Adrenal gland (tissue), 12 donors: ENCODE results near the gene PEF1. TPM values are rescaled to one million over a fixed set of nuclear protein-coding genes. Genes with fewer than 3 reads are reported as not detected.

ENCODE experiments used
- DNase-seq, 7 donors: peaks; one replicate each; pipeline ENCODE4 v3.0.0-alpha.2; 2019 to 2020
- H3K27ac ChIP-seq, 5 donors: fragments of 200-600 bp; sonication (generic) in 4 of 5; 1 replicate in 3 of 5; 2 replicates in 2 of 5; pipeline versions ENCODE4 v1.5.1 to v1.8.0; 2016 to 2020; ENCODE audit warnings: mild to moderate bottlenecking in 1 of 5
- H3K27me3 ChIP-seq: fragments of 200-600 bp; 2 replicates; pipeline ENCODE4 v1.8.0; 2021
- H3K36me3 ChIP-seq, 2 donors: fragments of 200-600 bp; replicated peaks in 1 of 2; 1 replicate in 1 of 2; 2 replicates in 1 of 2; pipeline versions ENCODE4 v1.5.1 to v1.8.0; 2018 to 2022
- H3K4me1 ChIP-seq, 2 donors: fragments of 200-600 bp; replicated peaks in 1 of 2; 1 replicate in 1 of 2; 2 replicates in 1 of 2; pipeline versions ENCODE4 v1.5.1 to v1.8.0; 2018 to 2021
- H3K4me3 ChIP-seq, 4 donors: fragments of 200-600 bp; sonication (generic) in 3 of 4; one replicate each; pipeline ENCODE4 v1.5.1; 2016 to 2018
- H3K9me3 ChIP-seq, 3 donors: fragments of 200-600 bp; sonication (generic) in 1 of 3; replicated peaks in 1 of 3; 1 replicate in 2 of 3; 2 replicates in 1 of 3; pipeline versions ENCODE4 v1.5.1 to v1.8.0; 2016 to 2021
- CTCF ChIP-seq, 6 experiments: fragments of 450-650 bp in 4 of 6; fragments of 200-600 bp in 2 of 6; sonication (generic) in 1 of 6; IDR thresholded peaks; 1 replicate in 5 of 6; 2 replicates in 1 of 6; pipeline versions ENCODE4 v1.5.1 to v1.8.0; 2016 to 2021; ENCODE audit warnings: antibody characterized with exemption in 6 of 6, mild to moderate bottlenecking in 2 of 6, moderate library complexity in 1 of 6
- POLR2A ChIP-seq, 2 donors: fragments of 450-650 bp; IDR thresholded peaks; one replicate each; pipeline ENCODE4 v1.6.1; 2017; ENCODE audit warnings: antibody characterized with exemption in 2 of 2, mild to moderate bottlenecking in 2 of 2, moderate library complexity in 1 of 2
- WGBS, 4 donors: extraction: QIAGEN DNeasy Blood & Tissue Kit in 2 of 4; methylation state at CpG; one replicate each; pipeline versions ENCODE4 v1.1.5 to v1.1.7; 2013 to 2017; 5-methylcytosine and 5-hydroxymethylcytosine counted together
- intact Hi-C, 2 donors: fragments of 100-400 bp; cut with DNase I; formaldehyde crosslinking; loops; one replicate each; pipeline versions ENCODE4 v1.14.1 to v1.15.0; 2022 to 2023
- polyA plus RNA-seq, 3 donors: library from polyadenylated mRNA; stranded (reverse); fragments of 200-250 nt in 2 of 3; fragments of 350-450 nt in 1 of 3; fragmentation: Illumina TruSeq in 1 of 3; extraction: RNeasy Lipid Tissue Mini Kit (QIAGEN cat#74804) in 1 of 3; gene quantifications; one replicate each; pipeline ENCODE4 v1.2.3, GENCODE V29; 2013 to 2014
- total RNA-seq, 9 donors: library from RNA; depleted of rRNA in 4 of 9; stranded (reverse); fragments of >200 nt in 4 of 9; fragments of 120-200 nt in 1 of 9; fragmentation: NEBNext Ultra II Directional in 1 of 9; extraction: Animal tissue kit (Norgen Biotek cat#: 25700) in 1 of 9; gene quantifications; one replicate each; pipeline versions ENCODE4 v1.1.0 to v1.2.4, GENCODE V29; 2013 to 2023
- donor health status: healthy with polysubstance abuse.
- donor health status: Bipolar disorder and iron deficiency.
- donor health status: DM: yes; HTN: yes; CAD: no.
- donor health status: DM: no; HTN: no; CAD: no.
- donor health status: DM: no; HTN: no; CAD: no.
- donor health status: DM: yes; HTN: yes; CAD: no.

The PEF1 gene
- total and polyA plus RNA-seq, 12 donors: 58.2 to 132 (median 86.2) TPM

- no peaks in the 10 kb centered on the region for H3K9me3 ChIP-seq
- H3K4me3 ChIP-seq: no peak overlapping the region
- no peak overlapping the region for H3K27ac ChIP-seq
- no peaks in the 10 kb centered on the region for H3K36me3 ChIP-seq
- no peaks in the 10 kb centered on the region for H3K27me3 ChIP-seq
- no peak for DNase-seq
- no peak for TF ChIP-seq CTCF (IDR thresholded peaks at IDR 0.05)
- no peak for TF ChIP-seq POLR2A (IDR thresholded peaks at IDR 0.05)
- intact Hi-C loops: loop anchor here (5.0 to 10.0 kb wide), 3 partner anchors 53 to 303 kb away; no protein-coding TSS in a partner anchor
- 84 to 88% (median 86%) methylated on average over 6 of the region's 6 CpGs for WGBS, 4 donors
- H3K4me1 ChIP-seq: no peaks in the 10 kb centered on the region
Measured at GRCh38 chr1:31661856-31662255, 17.2 kb upstream of the PEF1 start.

GRCh38 chr1:31660871-31661455 is 16.3 kb upstream of the PEF1 start:
- Histone ChIP-seq H3K27ac (no peak overlapping the region), H3K36me3 (no peaks in the 10 kb centered on the region), H3K27me3 (no peaks in the 10 kb centered on the region), H3K9me3 (no peaks in the 10 kb centered on the region), H3K4me3 (no peak overlapping the region), H3K4me1 (no peaks in the 10 kb centered on the region)
- no peak for TF ChIP-seq POLR2A (IDR thresholded peaks at IDR 0.05)
- no peak for TF ChIP-seq CTCF (IDR thresholded peaks at IDR 0.05)
- intact Hi-C loops: loop anchor here (5.0 to 10.0 kb wide), 3 partner anchors 54 to 304 kb away; no protein-coding TSS in a partner anchor
- WGBS, 4 donors: 92 to 100% (median 94%) methylated on average over 2 to 4 of the region's 4 CpGs
- DNase-seq: no peak

- Histone ChIP-seq H3K27ac (no peak overlapping the region), H3K4me3 (no peak overlapping the region), H3K27me3 (no peaks in the 10 kb centered on the region), H3K9me3 (no peaks in the 10 kb centered on the region), H3K4me1 (no peaks in the 10 kb centered on the region), H3K36me3 (no peaks in the 10 kb centered on the region)
- WGBS, 4 donors: 87 to 96% (median 94%) methylated on average over 3 of the region's 3 CpGs
- intact Hi-C loops: loop anchor here (5.0 to 10.0 kb wide), 4 partner anchors 55 to 405 kb away; no protein-coding TSS in a partner anchor
- TF ChIP-seq CTCF (IDR thresholded peaks at IDR 0.05): no peak
- TF ChIP-seq POLR2A (IDR thresholded peaks at IDR 0.05): no peak
- DNase-seq: no peak
Measured at GRCh38 chr1:31659889-31660288, 15.2 kb upstream of the PEF1 start.

GRCh38 chr1:31658721-31659120 is 14.0 kb upstream of the PEF1 start:
- no peak overlapping the region for H3K27ac ChIP-seq
- no peaks in the 10 kb centered on the region for H3K36me3 ChIP-seq

More at GRCh38 chr1:31658721-31659120, 14.0 kb upstream of the PEF1 start:
- Histone ChIP-seq H3K27me3 (no peaks in the 10 kb centered on the region), H3K4me1 (no peaks in the 10 kb centered on the region), H3K9me3 (no peaks in the 10 kb centered on the region), H3K4me3 (no peak overlapping the region)
- 83 to 87% (median 86%) methylated on average over 3 of the region's 3 CpGs for whole genome bisulfite sequencing, 4 donors
- no peak for DNase-seq
- no peak for TF ChIP-seq CTCF (IDR thresholded peaks at IDR 0.05)
- no peak for TF ChIP-seq POLR2A (IDR thresholded peaks at IDR 0.05)
- intact Hi-C loops: loop anchor here in 1 of 2 donors (10.0 kb wide), 1 partner anchor 406 kb away; no protein-coding TSS in a partner anchor
